DMS 273 (cell line): ENCODE results near the gene COL4A6.
"Not testable (repeated sequence)": the region's sequence is repeated elsewhere in the genome, so short reads cannot be mapped to it uniquely, and the experiment has no call there.

Experiments
- DNase-seq: peaks from one replicate; lab custom pipeline; 2025; ENCODE audit not compliant: unreplicated experiment; lab: John Stamatoyannopoulos, UW

The COL4A6 gene

DNA sequence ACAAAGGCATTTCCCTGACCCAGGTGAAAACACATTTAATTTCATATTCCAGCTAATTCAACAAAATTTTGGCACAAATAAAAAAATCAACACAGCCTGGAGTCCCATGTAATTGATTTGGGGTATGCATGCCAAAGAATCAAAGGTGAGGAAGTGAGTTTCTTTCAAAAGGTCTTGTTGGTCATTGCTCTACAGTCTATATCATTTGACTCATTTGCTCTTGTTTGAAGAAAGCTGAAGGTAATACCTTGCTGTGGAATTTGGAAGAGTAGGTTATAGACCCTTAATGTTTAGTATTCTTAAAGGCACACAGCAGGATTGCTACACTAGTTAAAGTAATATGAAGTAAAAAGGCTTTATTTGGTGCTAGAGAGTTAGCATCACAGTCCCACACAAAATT, 25.4 kb downstream of the COL4A6 start:
- no peak for DNase-seq

GRCh38 chrX:108399418-108400165, 38.6 kb downstream of the COL4A6 start:
- DNase-seq, result no peak

- no peak for DNase-seq
Measured at GRCh38 chrX:108397627-108398391, 40.4 kb downstream of the COL4A6 start.

DNA sequence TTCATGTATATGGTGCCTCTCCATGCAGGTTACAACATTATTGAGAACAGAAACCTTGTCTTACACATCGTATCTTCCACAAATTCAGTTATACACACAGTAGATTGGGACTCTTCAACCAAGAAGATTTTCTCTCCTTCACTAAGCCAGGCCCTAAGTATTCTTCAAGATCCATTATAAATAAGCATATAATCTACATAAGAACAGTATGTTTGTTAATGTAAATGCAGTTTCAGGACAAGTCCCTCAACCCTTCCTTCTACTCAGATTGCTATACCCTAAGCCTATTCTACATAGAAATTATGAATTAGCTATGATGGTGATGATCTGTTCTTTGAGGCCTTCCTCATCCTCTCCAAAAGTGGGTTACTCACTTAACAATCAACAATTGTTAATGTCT, 41.2 kb downstream of the COL4A6 start:
- DNase-seq, result no peak

DNA sequence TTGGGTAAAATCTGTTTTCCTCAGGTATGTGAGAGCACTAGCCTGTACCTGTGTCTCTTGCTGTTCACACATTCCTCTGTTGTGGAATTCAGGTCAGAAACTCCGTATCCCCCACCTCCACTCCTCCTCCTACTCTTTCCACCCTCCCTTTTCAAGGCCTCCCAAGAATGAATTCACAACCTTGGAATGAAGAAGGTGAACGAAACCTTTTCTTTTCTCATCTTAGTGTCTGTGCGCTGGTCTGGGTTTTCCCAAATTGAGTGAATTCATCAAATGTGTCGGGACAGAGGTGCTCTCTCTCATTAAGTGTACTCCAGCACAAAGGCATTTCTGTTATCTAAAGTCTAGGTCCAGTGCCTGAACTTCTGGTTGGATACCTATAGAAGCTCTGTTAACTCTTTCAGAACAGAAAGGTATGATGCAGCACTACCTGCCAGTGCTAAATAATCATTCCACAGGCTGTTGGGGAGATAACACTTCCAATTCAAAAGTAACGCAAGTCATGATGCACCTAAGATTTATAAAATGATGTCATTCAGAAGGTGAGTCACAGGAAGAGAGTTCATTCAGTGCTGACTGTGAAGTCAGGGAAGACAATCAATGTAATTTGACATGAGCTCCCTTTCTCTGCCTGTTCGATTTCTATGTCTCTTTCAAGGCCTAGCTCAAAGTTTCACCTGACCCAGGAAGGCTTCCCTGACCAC, 41.9 kb downstream of the COL4A6 start:
- no peak for DNase-seq

GRCh38 chrX:108390976-108391717, 47.1 kb downstream of the COL4A6 start:
- not testable (repeated sequence) for DNase-seq

DNA sequence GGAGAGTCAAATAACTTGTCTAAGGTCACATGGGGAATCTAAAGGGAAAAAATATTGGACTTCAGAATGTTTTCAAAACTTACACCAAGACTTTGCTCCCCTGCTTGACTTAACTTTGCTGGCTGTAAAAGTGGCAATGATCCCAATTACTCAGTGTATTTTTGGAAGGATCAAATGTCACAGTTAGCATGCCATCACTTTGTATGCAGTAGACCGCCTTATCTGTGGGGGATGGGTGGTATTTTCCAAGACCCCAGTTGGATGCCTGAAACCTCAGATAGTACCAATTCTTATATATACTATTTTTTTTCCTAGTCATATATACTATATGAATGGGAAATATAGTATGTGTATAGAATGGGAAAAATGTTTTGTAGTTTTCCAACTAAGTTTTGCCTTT, 53.4 kb downstream of the COL4A6 start:
- no peak for DNase-seq

DNA sequence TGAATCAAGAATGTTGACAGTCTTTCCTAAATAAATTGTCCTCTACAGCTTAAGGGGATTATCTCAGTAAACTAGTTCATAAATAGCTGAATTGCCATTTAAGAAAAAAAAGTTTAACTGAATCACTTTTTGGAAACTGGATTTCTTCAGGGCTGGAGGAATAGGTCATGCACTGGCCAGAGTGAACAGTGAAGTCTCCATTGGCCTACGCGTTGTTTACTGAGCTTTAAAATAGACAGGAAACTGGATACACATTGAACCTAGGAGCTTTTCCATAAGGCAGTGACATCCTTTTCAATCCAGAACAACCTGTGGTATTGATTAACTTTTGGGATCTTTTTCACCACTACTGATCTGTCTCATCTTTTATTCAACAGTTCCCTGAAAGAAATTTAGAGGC, 58.0 kb downstream of the COL4A6 start:
- no peak for DNase-seq

DNA sequence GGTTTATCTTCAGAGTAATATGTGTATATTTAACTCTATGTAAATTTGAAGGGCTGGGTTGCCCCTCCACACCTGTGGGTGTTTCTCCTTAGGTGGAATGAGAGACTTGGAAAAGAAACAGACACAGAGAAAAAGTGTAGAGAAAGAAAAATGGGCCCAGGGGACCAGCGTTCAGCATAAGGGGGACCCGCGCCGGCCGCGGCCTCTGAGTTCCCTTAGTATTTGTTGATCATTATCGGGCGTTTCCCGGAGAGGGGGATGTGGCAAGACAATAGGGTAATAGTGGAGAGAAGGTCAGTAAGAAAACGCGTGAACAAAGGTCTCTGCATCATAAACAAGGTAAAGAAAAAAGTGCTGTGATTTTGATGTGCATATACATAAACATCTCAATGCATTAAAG, 61.4 kb downstream of the COL4A6 start:
- not testable (repeated sequence) for DNase-seq

GRCh38 chrX:108375591-108375990, 62.6 kb downstream of the COL4A6 start:
- DNase-seq, result not testable (repeated sequence)

- DNase-seq, result no peak
Measured at GRCh38 chrX:108366644-108367406, 71.4 kb downstream of the COL4A6 start.

GRCh38 chrX:108362026-108362425, 76.2 kb downstream of the COL4A6 start:
- DNase-seq, result peak; percentile 13

GRCh38 chrX:108361316-108361715, 76.9 kb downstream of the COL4A6 start:
- DNase-seq, result no peak

DNA sequence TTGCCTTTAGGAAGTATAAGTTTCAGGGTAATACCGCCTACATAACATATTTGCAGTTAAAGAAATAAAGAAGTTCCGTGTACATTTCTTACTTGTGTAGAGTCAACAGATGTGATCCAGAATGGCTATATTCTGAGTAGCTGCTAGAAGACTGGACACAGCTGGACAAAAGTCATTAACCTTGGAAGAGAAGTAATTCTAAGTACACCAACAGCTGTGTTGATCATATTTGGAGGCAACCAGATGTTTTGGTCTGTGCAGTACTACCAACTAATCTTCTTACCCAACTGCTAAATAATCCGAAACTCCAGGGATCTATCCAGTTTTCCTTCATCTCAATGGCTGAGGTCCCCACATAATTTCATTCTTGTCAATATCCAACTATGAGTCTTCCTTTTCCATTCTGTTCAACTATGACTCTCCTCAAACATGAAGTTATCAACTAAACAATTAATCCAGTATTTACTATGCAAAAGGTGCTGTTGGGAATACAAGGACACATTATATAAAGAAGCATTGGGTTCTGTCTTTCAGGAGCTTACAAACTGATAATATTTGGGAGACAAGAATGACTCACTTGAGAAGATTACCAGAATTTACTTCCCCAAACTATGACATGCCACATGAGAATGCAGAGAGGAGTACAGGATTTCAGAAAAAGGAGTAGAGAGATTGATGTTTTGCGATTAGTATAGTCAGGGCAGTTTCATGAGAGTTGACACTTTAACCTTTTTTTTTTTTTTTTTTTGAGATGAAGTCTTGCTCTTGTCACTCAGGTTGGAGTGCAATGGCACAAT, 78.2 kb downstream of the COL4A6 start:
- no peak for DNase-seq

DNA sequence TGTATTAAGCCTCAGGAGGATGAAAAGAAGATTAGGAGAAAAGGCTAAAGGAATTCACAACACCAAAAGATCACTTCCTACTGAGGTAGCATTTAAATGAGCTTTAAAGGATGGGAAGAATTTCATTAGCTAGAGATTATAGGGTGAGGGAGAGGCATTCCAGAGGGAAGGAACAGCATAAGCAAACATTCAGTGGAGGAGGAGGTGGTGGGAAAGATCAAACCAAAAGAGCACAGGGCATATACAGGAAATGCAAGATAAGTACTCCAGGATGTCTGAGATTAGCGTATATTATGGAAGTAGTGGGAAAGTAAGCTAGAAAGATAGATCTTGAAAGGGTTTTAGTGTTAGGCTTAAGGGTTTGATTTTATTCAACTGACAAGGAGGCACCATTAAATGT, 84.8 kb downstream of the COL4A6 start:
- no peak for DNase-seq

DNA sequence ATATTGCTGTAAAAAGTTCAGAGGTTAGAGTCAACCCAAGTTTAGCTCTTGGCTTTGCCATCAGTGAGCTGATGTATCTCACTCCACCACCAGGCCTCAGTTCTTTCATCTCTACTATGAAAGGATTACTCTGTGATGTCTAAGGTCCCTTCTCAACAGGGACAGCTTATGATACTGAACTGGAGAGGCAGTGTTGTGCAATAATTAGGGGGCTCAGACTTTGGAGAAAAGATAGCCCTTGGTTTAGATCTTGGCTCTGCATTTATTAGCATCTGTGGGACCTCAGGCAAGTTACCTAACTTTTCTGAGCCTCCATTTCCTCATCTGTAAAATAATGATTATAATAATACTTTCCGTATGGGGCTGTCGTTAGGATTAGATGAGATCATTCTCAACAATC, 89.0 kb downstream of the COL4A6 start:
- DNase-seq, result no peak

DNA sequence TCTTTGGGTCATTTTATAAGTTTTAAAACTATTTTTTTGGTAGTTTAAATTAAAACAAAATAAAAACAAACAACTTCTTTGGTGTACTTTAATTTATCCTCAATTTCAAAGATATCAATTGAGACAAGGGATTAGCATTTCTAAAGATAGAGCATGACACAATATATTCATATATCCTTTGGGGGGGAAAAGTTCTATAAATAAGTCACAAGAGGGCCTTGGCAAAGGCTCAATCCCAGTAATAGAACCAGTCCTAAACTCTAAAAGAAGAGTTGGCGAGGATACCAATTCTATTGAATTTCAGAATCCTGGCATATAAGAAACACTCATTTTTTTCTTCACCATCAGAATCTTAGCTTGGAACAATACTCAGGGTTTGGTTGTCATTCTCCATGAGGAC, 89.7 kb downstream of the COL4A6 start:
- DNase-seq, result no peak

DNA sequence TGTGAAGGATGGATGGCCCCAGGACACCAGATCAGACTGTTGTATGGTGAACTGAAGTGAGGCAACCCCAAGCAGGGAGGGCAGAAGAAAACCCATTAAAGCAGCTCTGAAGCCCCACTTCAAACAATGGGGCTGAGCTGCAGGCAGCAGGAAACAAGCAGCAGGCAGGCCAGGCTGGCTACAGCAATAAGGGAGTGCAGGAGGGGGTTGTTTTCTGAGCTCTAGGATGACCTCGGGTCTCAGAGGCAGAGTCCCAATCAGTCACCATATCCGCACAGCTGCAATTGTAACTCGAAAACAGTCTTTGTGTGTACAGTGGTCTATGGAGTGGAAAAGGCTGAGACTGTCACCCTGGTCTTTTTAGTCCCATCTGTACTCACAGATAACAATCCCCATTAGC, 90.4 kb downstream of the COL4A6 start:
- no peak for DNase-seq

- no peak for DNase-seq
Measured at GRCh38 chrX:108344216-108344615, 94.0 kb downstream of the COL4A6 start.

- no peak for DNase-seq
Measured at GRCh38 chrX:108341947-108342346, 96.3 kb downstream of the COL4A6 start.
